RWPE2 (cell line): ENCODE measurements around the gene OSBP.

Experiments used
- ATAC-seq: fragments of 200-7000 bp; cut with Tn5 transposase; 3 replicates; pipeline ENCODE4 v1.9.1; 2021; ENCODE audit warnings: low read depth
- DNase-seq: peaks from one replicate; pipeline ENCODE4 v3.0.0-alpha.2; 2020; ENCODE audit warnings: low spot score
- H3K27ac ChIP-seq: fragments of 450-650 bp; 2 replicates; pipeline ENCODE4 v1.5.1; 2017; ENCODE audit warnings: mild to moderate bottlenecking; ENCODE audit not compliant: poor library complexity, severe bottlenecking
- H3K27me3 ChIP-seq: fragments of 250-450 bp; sonication (Bioruptor Pico); 2 replicates; pipeline ENCODE4 v1.5.1; 2021; ENCODE audit warnings: mild to moderate bottlenecking, moderate library complexity; ENCODE audit not compliant: insufficient read depth, poor library complexity, severe bottlenecking
- H3K36me3 ChIP-seq: fragments of 250-450 bp; sonication (Bioruptor Pico); 2 replicates; pipeline ENCODE4 v1.5.1; 2020; ENCODE audit warnings: low read depth, mild to moderate bottlenecking, moderate library complexity
- H3K4me1 ChIP-seq: fragments of 250-450 bp; sonication (Bioruptor Pico); 2 replicates; pipeline ENCODE4 v1.5.1; 2021; ENCODE audit warnings: mild to moderate bottlenecking, moderate library complexity; ENCODE audit not compliant: insufficient read depth, poor library complexity, severe bottlenecking
- H3K4me3 ChIP-seq: fragments of 250-450 bp; sonication (Bioruptor Pico); 2 replicates; pipeline ENCODE4 v1.5.1; 2021; ENCODE audit warnings: mild to moderate bottlenecking, moderate library complexity; ENCODE audit not compliant: severe bottlenecking
- H3K9me3 ChIP-seq: fragments of 250-450 bp; sonication (Bioruptor Pico); 2 replicates; pipeline ENCODE4 v1.5.1; 2021; ENCODE audit warnings: mild to moderate bottlenecking, moderate library complexity; ENCODE audit not compliant: severe bottlenecking
- CTCF ChIP-seq: fragments of 450-650 bp; IDR thresholded peaks from one replicate; pipeline ENCODE4 v1.5.1; 2017; ENCODE audit warnings: mild to moderate bottlenecking, moderate library complexity; ENCODE audit not compliant: poor library complexity, severe bottlenecking

OSBP gene

GRCh38 chr11:59574932-59575502, 40.6 kb downstream of the OSBP start:
- H3K27me3 ChIP-seq, result no peaks in the 10 kb centered on the region
- DNase-seq (no peak), ATAC-seq (no peak)
- H3K4me1 ChIP-seq, result peaks cover 15% of the 10 kb centered on the region
- no peaks in the 10 kb centered on the region for H3K9me3 ChIP-seq
- H3K36me3 ChIP-seq, result peaks cover 51% of the 10 kb centered on the region
- no peak overlapping the region for H3K27ac ChIP-seq
- TF ChIP-seq CTCF, result no peak
- H3K4me3 ChIP-seq, result no peak overlapping the region

GRCh38 chr11:59574467-59574866, 41.1 kb downstream of the OSBP start:
- H3K4me1 ChIP-seq, result peaks cover 15% of the 10 kb centered on the region
- H3K9me3 ChIP-seq, result no peaks in the 10 kb centered on the region
- no peaks in the 10 kb centered on the region for H3K27me3 ChIP-seq
- peak overlapping the region; percentile 18 for H3K27ac ChIP-seq
- peaks cover 46% of the 10 kb centered on the region for H3K36me3 ChIP-seq
- DNase-seq (no peak), ATAC-seq (no peak)
- H3K4me3 ChIP-seq, result no peak overlapping the region
- TF ChIP-seq CTCF, result no peak

GRCh38 chr11:59573216-59573615, 42.4 kb downstream of the OSBP start:
- DNase-seq, result no peak
- Histone ChIP-seq H3K27me3 (no peaks in the 10 kb centered on the region), H3K9me3 (no peaks in the 10 kb centered on the region), H3K4me1 (peaks cover 15% of the 10 kb centered on the region), H3K4me3 (no peak overlapping the region), H3K27ac (peak overlapping the region; percentile 18), H3K36me3 (peaks cover 37% of the 10 kb centered on the region)
- peak; percentile 83 for ATAC-seq
- no peak for TF ChIP-seq CTCF

- Histone ChIP-seq H3K4me3 (no peak overlapping the region), H3K27me3 (no peaks in the 10 kb centered on the region), H3K9me3 (no peaks in the 10 kb centered on the region), H3K27ac (no peak overlapping the region), H3K4me1 (peaks cover 15% of the 10 kb centered on the region), H3K36me3 (peaks cover 25% of the 10 kb centered on the region)
- no peak for DNase-seq
- no peak for TF ChIP-seq CTCF
- ATAC-seq, result no peak
Observed at GRCh38 chr11:59572091-59572490, 43.5 kb downstream of the OSBP start.

GRCh38 chr11:59562292-59562691, 53.3 kb downstream of the OSBP start:
- no peak for TF ChIP-seq CTCF
- DNase-seq (no peak), ATAC-seq (no peak)
- Histone ChIP-seq H3K4me1 (peaks cover under 1% of the 10 kb centered on the region), H3K27me3 (no peaks in the 10 kb centered on the region), H3K4me3 (no peak overlapping the region), H3K27ac (peak overlapping the region; percentile 88), H3K36me3 (no peaks in the 10 kb centered on the region), H3K9me3 (no peaks in the 10 kb centered on the region)
